Measurements from ENCODE around the gene CDKAL1. TPM values are rescaled to one million over a fixed set of nuclear protein-coding genes. Genes with fewer than 3 reads are reported as not detected.

Gene CDKAL1
- total and polyA plus RNA-seq, 2 donors (not counting 3 experiments of a cell fraction or from before 2014, with no cell fraction given): 6.1 to 20.5 TPM

- CTCF ChIA-PET: no interaction called here
These were observed 347.8 kb downstream of the CDKAL1 start for GRCh38 chr6:20882014-20882413.

DNA sequence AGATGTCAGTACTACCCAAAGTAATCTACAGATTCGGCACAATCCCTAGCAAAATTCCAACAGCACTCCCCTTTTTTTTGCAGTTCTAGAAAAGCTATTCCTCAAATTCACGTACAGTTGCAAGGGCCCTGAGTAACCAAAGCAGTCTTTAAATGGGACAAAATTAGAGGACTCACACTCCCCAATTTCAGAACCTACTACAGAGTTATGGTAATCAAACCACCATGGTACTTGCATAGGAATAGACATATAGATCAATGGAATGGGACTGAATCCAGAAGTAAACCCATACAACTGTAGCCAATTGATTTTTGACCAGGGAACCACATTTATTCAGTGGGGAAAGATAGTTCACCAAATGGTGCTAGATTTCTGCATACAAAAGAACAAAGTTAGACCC is 350.8 kb downstream of the CDKAL1 start:
- ChIA-PET CTCF (no interaction called here), POLR2A (no interaction called here)
- peaks cover 1% of the 10 kb centered on the region for H3K4me1 ChIP-seq (ENCODE audit: control insufficient read depth, extremely low read depth, insufficient read depth, low read length)
- FAIRE-seq: no peak
- H3K9me3 ChIP-seq (replicated peaks; ENCODE audit: control insufficient read depth, insufficient read depth, low read length): no peaks in the 10 kb centered on the region
- no peaks in the 10 kb centered on the region for H3K27me3 ChIP-seq (ENCODE audit: control insufficient read depth in 2 of 2, insufficient read depth in 2 of 2, low read length in 2 of 2)
- no peak overlapping the region for H2AFZ ChIP-seq (ENCODE audit: low read depth, low read length)
- H3K4me3 ChIP-seq (replicated peaks in 1 of 3; ENCODE audit: insufficient read depth in 1 of 3, low read depth in 1 of 3, low read length in 3 of 3): no peak overlapping the region
- dilution Hi-C loops (cut with MboI; ENCODE audit: extremely low pct_ligation_motif_present, low sequenced_read_pairs) (no loop called here), intact Hi-C loops (cut with micrococcal nuclease) (no loop called here)
- no peaks in the 10 kb centered on the region for H4K20me1 ChIP-seq (replicated peaks; ENCODE audit: control insufficient read depth, extremely low read depth, insufficient read depth, low read length)
- H3K4me2 ChIP-seq (ENCODE audit: insufficient read depth, low read length): no peak overlapping the region
- TF ChIP-seq, protein P1, sequence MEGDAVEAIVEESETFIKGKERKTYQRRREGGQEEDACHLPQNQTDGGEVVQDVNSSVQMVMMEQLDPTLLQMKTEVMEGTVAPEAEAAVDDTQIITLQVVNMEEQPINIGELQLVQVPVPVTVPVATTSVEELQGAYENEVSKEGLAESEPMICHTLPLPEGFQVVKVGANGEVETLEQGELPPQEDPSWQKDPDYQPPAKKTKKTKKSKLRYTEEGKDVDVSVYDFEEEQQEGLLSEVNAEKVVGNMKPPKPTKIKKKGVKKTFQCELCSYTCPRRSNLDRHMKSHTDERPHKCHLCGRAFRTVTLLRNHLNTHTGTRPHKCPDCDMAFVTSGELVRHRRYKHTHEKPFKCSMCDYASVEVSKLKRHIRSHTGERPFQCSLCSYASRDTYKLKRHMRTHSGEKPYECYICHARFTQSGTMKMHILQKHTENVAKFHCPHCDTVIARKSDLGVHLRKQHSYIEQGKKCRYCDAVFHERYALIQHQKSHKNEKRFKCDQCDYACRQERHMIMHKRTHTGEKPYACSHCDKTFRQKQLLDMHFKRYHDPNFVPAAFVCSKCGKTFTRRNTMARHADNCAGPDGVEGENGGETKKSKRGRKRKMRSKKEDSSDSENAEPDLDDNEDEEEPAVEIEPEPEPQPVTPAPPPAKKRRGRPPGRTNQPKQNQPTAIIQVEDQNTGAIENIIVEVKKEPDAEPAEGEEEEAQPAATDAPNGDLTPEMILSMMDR (IDR thresholded peaks at IDR 0.05; ENCODE audit: extremely low read depth in 1 of 2, insufficient read depth in 1 of 2, low read depth in 1 of 2, low read length in 2 of 2): no peak
- TF ChIP-seq POLR2A (IDR thresholded peaks at IDR 0.05; ENCODE audit: low read depth, low read length) (no peak), GATA2 (IDR thresholded peaks at IDR 0.05; ENCODE audit: insufficient read depth, insufficient read length, low read depth, low read length) (no peak), FOS (IDR thresholded peaks at IDR 0.05; ENCODE audit: borderline replicate concordance, insufficient read depth, low read length) (no peak), MAX (IDR thresholded peaks at IDR 0.05; ENCODE audit: insufficient read depth, insufficient read length) (no peak), MYC (IDR thresholded peaks at IDR 0.05; ENCODE audit: low read depth, low read length) (no peak)
- no peak overlapping the region for H3K9ac ChIP-seq (replicated peaks; ENCODE audit: extremely low read depth, insufficient read depth, low read length)
- H3K79me2 ChIP-seq (ENCODE audit: control insufficient read depth, insufficient read depth, low read length): no peaks in the 10 kb centered on the region
- no peak for DNase-seq (ENCODE audit: low read depth, low spot score)
- H3K36me3 ChIP-seq (ENCODE audit: control insufficient read depth in 2 of 2, extremely low read depth in 1 of 2, insufficient read depth in 2 of 2, low read length in 2 of 2): no peaks in the 10 kb centered on the region
- no peak overlapping the region for H3K27ac ChIP-seq (ENCODE audit: insufficient read depth, low read depth, low read length)
- BruUV-seq (replicated peaks): no TSS peak
- no peaks in the 10 kb centered on the region for H3K9me1 ChIP-seq (replicated peaks; ENCODE audit: control insufficient read depth, extremely low read depth, insufficient read depth, low read length)

More at GRCh38 chr6:20882014-20882413, 347.8 kb downstream of the CDKAL1 start:
- H3K9me1 ChIP-seq (replicated peaks; ENCODE audit: control insufficient read depth, extremely low read depth, insufficient read depth, low read length): no peaks in the 10 kb centered on the region
- H3K27me3 ChIP-seq (ENCODE audit: control insufficient read depth in 2 of 2, insufficient read depth in 2 of 2, low read length in 2 of 2): no peaks in the 10 kb centered on the region
- H3K79me2 ChIP-seq (ENCODE audit: control insufficient read depth, insufficient read depth, low read length): no peaks in the 10 kb centered on the region
- dilution Hi-C loops (cut with MboI; ENCODE audit: extremely low pct_ligation_motif_present, low sequenced_read_pairs) (no loop called here), intact Hi-C loops (cut with micrococcal nuclease) (no loop called here)
- no peaks in the 10 kb centered on the region for H3K9me3 ChIP-seq (replicated peaks; ENCODE audit: control insufficient read depth, insufficient read depth, low read length)
- BruUV-seq (replicated peaks): no TSS peak
- H3K4me1 ChIP-seq (ENCODE audit: control insufficient read depth, extremely low read depth, insufficient read depth, low read length): peaks cover 23% of the 10 kb centered on the region
- no peaks in the 10 kb centered on the region for H3K36me3 ChIP-seq (ENCODE audit: control insufficient read depth in 2 of 2, extremely low read depth in 1 of 2, insufficient read depth in 2 of 2, low read length in 2 of 2)
- FAIRE-seq: no peak
- no peak overlapping the region for H3K4me3 ChIP-seq (replicated peaks in 1 of 3; ENCODE audit: insufficient read depth in 1 of 3, low read depth in 1 of 3, low read length in 3 of 3)
- H4K20me1 ChIP-seq (replicated peaks; ENCODE audit: control insufficient read depth, extremely low read depth, insufficient read depth, low read length): no peaks in the 10 kb centered on the region
- H3K27ac ChIP-seq (ENCODE audit: insufficient read depth, low read depth, low read length): no peak overlapping the region
- POLR2A ChIA-PET: no interaction called here
- H2AFZ ChIP-seq (ENCODE audit: low read depth, low read length): no peak overlapping the region
- H3K4me2 ChIP-seq (ENCODE audit: insufficient read depth, low read length): no peak overlapping the region
- no peak overlapping the region for H3K9ac ChIP-seq (replicated peaks; ENCODE audit: extremely low read depth, insufficient read depth, low read length)
- DNase-seq (ENCODE audit: low read depth, low spot score): no peak
- no peak for TF ChIP-seq EZH2 (IDR thresholded peaks at IDR 0.05; ENCODE audit: borderline replicate concordance, low read depth, low read length, severe bottlenecking)
- no peak for TF ChIP-seq JUN (IDR thresholded peaks at IDR 0.05; ENCODE audit: borderline replicate concordance, insufficient read depth, insufficient read length, low read depth)
- TF ChIP-seq MAX (IDR thresholded peaks at IDR 0.05; ENCODE audit: insufficient read depth, insufficient read length): no peak
- no peak for TF ChIP-seq MYC (IDR thresholded peaks at IDR 0.05; ENCODE audit: low read depth, low read length)
- no peak for TF ChIP-seq POLR2A (IDR thresholded peaks at IDR 0.05; ENCODE audit: low read depth, low read length)
